IgD-negative memory B cell (primary cell): Measurements from ENCODE around the gene TRPM2. TPM values are rescaled to one million over a fixed set of nuclear protein-coding genes. Genes with fewer than 3 reads are reported as not detected.
A peak's percentile ranks its signal among the peaks of the same experiment; 100 is the strongest.

Experiments used
- H3K27ac Mint-ChIP-seq, 3 donors: one replicate each; pipeline ENCODE4 v1.8.0; 2020 to 2022; ENCODE audit warnings: mild to moderate bottlenecking in 3 of 3, mixed read lengths in 3 of 3, moderate library complexity in 1 of 3
- H3K27me3 Mint-ChIP-seq: one replicate; pipeline ENCODE4 v1.8.0; 2021; ENCODE audit warnings: mixed read lengths
- H3K36me3 Mint-ChIP-seq: one replicate; pipeline ENCODE4 v1.8.0; 2020; ENCODE audit warnings: mild to moderate bottlenecking, mixed read lengths
- H3K4me1 Mint-ChIP-seq, 3 donors: one replicate each; pipeline ENCODE4 v1.8.0; 2020 to 2022; ENCODE audit warnings: mixed read lengths in 3 of 3, mild to moderate bottlenecking in 1 of 3
- H3K4me3 Mint-ChIP-seq, 4 donors: one replicate each; pipeline ENCODE4 v1.8.0; 2020 to 2022; ENCODE audit warnings: mild to moderate bottlenecking in 4 of 4, mixed read lengths in 4 of 4, moderate library complexity in 3 of 4
- H3K9me3 Mint-ChIP-seq, 3 donors: one replicate each; pipeline ENCODE4 v1.8.0; 2020 to 2021; ENCODE audit warnings: mixed read lengths in 3 of 3, mild to moderate bottlenecking in 1 of 3
- polyA plus RNA-seq: library from polyadenylated mRNA; unstranded; fragments of 300-500 nt; fragmentation: Illumina TruSeq; gene quantifications from one replicate; pipeline ENCODE4 v1.2.3, GENCODE V29; 2021

The TRPM2 gene
- polyA plus RNA-seq, 1 donor from 2014 or later: 5.1 TPM

DNA sequence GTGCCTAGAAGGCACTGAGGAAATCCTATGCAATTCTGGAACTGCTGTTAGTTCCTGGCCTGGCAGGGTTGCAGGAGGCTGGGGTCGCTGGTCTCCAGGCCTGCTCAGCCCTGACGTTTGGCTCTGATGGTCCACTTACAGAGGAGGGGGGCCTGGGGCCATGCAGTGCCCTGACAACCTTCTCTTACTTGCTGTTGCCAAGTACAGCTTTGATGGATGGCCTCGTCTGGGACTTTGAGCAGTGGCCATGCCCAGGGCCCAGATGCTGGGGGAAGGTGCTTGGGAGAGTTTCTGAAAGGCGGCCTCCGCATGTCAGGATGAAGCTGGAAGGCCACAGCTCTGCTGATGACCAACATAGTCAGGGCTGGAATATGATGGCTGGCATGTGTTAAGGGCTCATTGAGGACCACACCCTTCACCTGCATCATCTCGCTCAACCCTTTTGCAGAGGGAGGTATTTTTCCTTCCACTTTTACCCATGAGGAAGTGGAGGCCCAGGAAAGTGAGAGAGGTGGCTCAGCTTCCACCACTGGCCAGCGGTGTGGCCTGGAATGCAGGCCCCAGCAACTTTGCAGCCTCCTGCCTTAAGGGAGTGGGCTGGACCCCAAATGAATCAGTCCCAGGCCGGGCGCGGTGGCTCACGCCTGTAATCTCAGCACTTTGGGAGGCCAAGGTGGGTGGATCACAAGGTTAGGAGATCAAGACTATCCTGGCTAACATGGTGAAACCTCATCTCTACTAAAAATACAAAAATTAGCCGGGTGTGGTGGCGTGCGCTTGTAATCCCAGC, 67.2 kb downstream of the TRPM2 start:
- Mint-ChIP-seq H3K4me3 (no peak overlapping the region), H3K4me1 (peaks cover 4 to 5% (median 4%) of the 10 kb centered on the region in 3 donors), H3K36me3 (peaks cover 2% of the 10 kb centered on the region), H3K27ac (no peak overlapping the region), H3K27me3 (no peaks in the 10 kb centered on the region), H3K9me3 (peaks cover 0 to 3% (median 0%) of the 10 kb centered on the region in 3 donors)

DNA sequence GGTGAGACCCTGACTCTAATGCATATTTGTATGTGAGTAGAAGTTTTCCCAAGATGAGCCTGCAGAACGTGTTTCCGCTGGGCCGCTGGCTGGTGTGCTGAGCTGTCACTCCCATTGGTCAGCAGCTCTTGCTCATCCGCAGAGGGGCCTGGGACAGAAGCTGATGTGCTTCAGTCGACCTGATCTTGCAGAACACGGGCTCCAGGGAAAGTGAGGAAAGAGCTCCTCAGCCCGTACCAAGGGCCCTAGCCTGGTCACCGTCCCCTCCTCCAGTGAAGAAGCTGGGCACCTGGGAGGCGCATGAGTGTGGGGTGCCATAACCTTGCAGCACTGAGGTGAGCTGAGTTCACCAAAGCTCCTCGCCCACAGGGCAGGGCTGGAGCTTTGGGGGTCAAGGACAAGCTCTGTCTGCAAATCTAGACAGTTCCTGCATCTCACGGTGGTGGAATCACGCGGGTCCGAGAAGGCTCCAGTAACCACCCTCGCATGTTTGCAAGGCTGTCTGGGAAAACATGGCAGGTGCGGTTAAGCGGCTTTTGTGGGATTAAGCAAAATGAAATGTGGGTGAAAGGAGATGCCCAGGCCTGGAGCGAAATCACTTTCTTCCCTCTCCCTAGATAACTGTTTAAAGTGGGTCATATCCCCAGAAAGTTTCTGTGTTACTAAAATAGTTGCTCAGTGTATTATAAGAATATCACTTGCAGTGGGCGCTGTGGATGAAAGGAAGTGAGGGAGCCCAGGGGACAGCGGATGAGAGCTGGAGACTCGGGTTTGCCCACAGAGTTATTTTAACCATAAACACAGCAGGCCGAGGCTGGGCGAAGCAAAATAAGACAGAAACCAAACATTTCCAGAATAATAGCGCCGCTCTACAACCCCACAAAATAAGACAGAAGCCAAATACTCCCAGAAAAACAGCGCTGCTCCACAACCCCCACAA, 68.8 kb downstream of the TRPM2 start:
- peaks cover 4 to 5% (median 4%) of the 10 kb centered on the region in 3 donors for H3K4me1 Mint-ChIP-seq
- no peak overlapping the region for H3K4me3 Mint-ChIP-seq
- H3K27me3 Mint-ChIP-seq: no peaks in the 10 kb centered on the region
- H3K36me3 Mint-ChIP-seq: peaks cover 2% of the 10 kb centered on the region
- H3K27ac Mint-ChIP-seq: no peak overlapping the region
- peaks cover 0 to 3% (median 0%) of the 10 kb centered on the region in 3 donors for H3K9me3 Mint-ChIP-seq

DNA sequence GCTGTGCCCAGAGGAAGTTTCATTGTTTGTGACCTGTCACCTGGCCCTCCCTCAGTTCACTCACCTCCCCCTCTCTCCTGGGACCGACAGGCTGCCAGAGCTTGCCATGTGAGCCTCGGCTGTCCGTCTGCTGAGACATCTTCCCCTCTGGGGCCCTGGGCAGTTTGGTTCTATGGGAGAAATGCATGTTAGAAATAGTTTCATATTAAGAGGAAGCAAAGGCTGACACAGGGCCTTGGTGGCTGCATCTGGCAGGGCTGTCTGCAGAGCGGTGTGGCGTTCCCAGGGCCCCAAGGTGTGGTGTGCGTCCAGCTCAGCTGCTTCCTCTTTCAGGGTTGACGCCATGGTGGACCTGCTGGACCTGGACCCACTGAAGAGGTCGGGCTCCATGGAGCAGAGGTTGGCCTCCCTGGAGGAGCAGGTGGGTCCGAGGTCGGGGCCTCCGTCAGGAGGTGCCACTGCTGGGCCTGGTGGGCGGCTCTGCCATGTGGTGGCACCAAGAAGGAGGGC, 69.9 kb downstream of the TRPM2 start:
- H3K27me3 Mint-ChIP-seq: no peaks in the 10 kb centered on the region
- peaks cover 4 to 5% (median 4%) of the 10 kb centered on the region in 3 donors for H3K4me1 Mint-ChIP-seq
- H3K27ac Mint-ChIP-seq: peak overlapping the region in 2 of 3 donors; percentile 4 to 69
- H3K4me3 Mint-ChIP-seq: peak overlapping the region in 1 of 4 donors; percentile 70
- H3K36me3 Mint-ChIP-seq: peaks cover 2% of the 10 kb centered on the region
- peaks cover 0 to 3% (median 0%) of the 10 kb centered on the region in 3 donors for H3K9me3 Mint-ChIP-seq

DNA sequence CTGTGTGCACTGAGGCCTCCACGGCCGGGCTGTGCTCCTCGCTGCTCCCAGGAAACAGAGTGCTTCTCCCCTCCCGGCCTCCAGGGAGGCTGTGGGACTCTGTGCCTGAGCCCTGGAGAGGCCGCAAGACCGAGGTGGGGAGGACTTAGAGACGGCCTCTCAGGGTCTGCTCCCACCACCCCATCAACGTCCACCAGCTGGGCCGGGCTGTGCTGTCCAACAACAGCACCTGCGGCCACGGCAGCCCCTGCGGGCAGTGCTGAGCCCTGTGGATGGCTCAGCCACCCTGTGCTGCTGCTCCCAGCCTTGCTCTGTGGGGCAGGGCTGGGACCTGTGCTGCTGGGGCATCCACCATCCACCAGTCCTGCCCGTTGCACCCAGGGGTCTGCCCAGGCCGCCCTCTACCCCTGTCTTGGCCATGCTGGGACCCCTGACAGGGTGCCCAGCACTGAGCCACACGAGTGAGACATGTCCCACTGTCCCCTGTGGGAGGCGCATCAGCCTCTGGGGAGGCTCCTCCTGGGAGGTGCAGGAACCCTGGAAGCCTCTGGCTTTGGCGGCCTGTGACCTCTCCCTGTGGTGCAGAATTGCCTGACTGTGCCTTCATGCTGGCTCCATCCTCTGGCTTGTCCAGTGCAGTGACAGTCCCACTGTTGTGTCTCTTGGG, 70.7 kb downstream of the TRPM2 start:
- Mint-ChIP-seq H3K4me3 (no peak overlapping the region), H3K4me1 (peaks cover 4 to 5% (median 4%) of the 10 kb centered on the region in 3 donors), H3K9me3 (peaks cover 0 to 5% (median 0%) of the 10 kb centered on the region in 3 donors), H3K27me3 (no peaks in the 10 kb centered on the region), H3K27ac (peak overlapping the region in 1 of 3 donors; percentile 69), H3K36me3 (peaks cover 2% of the 10 kb centered on the region)

DNA sequence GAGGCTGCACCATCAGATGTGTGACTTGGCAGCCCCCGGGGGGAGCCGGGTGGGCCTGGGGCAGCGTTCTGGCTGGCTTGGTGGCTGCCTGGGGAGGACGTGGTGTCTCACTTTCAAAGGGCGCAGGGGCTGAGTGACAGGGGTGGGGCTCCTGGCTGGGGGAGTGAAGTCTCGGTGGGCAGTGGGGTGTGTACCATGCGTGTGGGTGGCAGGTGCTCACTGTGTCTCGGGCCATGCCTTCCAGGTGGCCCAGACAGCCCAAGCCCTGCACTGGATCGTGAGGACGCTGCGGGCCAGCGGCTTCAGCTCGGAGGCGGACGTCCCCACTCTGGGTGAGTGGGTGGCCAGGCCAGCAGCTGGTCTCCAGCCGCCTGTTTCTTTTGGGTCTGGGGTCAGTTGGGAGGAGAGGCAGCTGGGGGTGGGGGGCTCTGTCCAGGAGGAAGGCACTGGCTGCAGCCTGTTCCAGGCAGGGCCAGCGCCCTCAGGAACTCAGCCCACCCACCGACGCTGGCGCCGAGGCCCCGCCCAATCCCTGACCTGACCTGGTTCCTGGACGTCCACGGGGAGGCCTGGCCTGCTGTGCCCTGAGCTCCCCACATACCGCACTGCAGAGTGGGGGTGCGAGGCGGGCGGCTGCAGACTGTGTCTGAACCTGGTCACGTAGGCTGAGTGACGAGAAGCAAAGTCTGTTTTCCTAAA, 71.3 kb downstream of the TRPM2 start:
- Mint-ChIP-seq H3K4me3 (no peak overlapping the region), H3K27ac (no peak overlapping the region), H3K4me1 (peaks cover 4 to 5% (median 4%) of the 10 kb centered on the region in 3 donors), H3K9me3 (peaks cover 0 to 3% (median 2%) of the 10 kb centered on the region in 3 donors), H3K27me3 (no peaks in the 10 kb centered on the region), H3K36me3 (peaks cover 2% of the 10 kb centered on the region)

DNA sequence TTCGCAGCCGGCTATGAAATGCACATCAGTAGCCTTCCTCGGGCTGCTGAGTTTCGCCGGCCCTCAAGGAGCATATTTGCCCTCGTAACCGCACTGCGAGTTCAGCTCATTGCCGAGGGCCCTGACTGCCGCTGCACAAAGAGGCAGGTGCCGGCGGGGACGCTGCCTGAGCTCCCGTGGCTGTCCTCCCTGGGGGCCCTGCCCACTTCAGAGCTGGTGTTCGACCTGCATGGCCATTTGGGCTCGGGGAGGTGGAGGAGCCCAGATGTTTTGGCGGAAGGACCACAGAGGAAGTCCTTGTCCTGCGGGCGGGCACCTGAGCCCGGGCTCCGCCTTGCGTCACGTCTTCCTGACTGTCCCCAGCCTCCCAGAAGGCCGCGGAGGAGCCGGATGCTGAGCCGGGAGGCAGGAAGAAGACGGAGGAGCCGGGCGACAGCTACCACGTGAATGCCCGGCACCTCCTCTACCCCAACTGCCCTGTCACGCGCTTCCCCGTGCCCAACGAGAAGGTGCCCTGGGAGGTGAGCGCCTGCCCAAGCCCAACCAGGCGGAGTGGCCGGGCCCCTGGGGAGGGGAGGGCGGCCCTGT, 72.0 kb downstream of the TRPM2 start:
- Mint-ChIP-seq H3K27ac (no peak overlapping the region), H3K9me3 (peaks cover 0 to 7% (median 2%) of the 10 kb centered on the region in 3 donors), H3K36me3 (no peaks in the 10 kb centered on the region), H3K4me1 (peaks cover 4 to 5% (median 4%) of the 10 kb centered on the region in 3 donors), H3K4me3 (no peak overlapping the region), H3K27me3 (no peaks in the 10 kb centered on the region)

DNA sequence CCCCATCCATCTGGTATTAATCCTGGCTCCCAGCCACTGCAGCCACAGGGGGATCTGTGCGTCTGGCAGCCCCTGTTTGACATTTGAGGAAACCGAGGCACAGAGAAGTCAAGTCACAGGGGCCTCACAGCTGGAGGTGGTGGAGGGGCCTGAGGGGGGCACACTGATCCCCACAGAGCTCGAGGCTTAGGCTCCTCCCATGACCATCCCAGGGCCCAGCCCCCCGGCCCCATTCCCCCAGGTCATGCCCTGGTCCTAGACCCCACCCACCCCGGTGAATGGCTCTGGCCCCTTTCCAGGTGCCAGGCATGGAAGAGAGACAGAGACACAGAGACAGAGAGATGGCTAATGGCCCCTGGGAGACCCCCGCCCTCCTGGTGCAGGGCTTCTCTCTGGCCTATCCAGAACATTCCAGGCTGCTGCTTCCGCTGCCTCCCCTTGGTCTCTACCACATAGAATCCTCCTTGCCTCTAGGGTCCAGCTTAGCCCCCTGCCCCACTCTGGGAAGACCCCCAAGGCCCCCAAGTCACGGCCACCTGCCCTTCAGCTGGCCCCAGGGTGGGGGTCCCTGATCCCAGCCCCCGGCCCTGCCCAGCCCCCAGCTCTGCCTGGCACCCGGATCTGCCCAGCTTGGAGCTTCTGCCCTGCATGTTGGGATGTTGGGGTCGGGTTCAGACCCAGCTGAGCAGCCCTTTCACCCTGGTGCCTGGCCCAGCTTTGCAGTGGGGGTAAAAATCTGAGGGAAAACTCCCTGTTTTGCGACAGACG, 72.7 kb downstream of the TRPM2 start:
- Mint-ChIP-seq H3K4me1 (peaks cover 4 to 5% (median 4%) of the 10 kb centered on the region in 3 donors), H3K27me3 (no peaks in the 10 kb centered on the region), H3K27ac (no peak overlapping the region), H3K36me3 (peaks cover 4% of the 10 kb centered on the region), H3K4me3 (no peak overlapping the region), H3K9me3 (peaks cover 0 to 10% (median 4%) of the 10 kb centered on the region in 3 donors)

DNA sequence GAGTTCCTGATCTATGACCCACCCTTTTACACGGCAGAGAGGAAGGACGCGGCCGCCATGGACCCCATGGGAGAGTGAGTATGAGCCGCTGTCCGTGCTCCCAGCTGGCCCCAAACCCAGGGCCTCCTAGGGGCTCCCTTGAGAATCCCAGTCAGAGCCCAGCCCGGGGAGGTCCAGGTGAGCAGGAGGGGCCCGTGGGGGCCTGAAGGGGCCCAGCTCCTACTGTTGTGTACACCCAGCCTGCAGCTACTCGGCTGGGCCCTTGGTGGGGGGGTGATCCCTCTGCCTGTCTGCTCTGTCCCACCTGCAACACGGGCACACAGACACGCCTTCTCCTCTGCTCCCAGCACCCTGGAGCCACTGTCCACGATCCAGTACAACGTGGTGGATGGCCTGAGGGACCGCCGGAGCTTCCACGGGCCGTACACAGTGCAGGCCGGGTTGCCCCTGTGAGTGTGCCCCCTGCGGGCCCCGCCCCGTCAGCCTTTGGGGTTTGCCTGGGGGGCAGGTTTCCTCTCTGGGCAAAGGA, 73.3 kb downstream of the TRPM2 start:
- peaks cover 4% of the 10 kb centered on the region for H3K36me3 Mint-ChIP-seq
- H3K27ac Mint-ChIP-seq: no peak overlapping the region
- peaks cover 4 to 5% (median 4%) of the 10 kb centered on the region in 3 donors for H3K4me1 Mint-ChIP-seq
- no peaks in the 10 kb centered on the region for H3K27me3 Mint-ChIP-seq
- H3K4me3 Mint-ChIP-seq: no peak overlapping the region
- H3K9me3 Mint-ChIP-seq: peaks cover 0 to 13% (median 6%) of the 10 kb centered on the region in 3 donors

DNA sequence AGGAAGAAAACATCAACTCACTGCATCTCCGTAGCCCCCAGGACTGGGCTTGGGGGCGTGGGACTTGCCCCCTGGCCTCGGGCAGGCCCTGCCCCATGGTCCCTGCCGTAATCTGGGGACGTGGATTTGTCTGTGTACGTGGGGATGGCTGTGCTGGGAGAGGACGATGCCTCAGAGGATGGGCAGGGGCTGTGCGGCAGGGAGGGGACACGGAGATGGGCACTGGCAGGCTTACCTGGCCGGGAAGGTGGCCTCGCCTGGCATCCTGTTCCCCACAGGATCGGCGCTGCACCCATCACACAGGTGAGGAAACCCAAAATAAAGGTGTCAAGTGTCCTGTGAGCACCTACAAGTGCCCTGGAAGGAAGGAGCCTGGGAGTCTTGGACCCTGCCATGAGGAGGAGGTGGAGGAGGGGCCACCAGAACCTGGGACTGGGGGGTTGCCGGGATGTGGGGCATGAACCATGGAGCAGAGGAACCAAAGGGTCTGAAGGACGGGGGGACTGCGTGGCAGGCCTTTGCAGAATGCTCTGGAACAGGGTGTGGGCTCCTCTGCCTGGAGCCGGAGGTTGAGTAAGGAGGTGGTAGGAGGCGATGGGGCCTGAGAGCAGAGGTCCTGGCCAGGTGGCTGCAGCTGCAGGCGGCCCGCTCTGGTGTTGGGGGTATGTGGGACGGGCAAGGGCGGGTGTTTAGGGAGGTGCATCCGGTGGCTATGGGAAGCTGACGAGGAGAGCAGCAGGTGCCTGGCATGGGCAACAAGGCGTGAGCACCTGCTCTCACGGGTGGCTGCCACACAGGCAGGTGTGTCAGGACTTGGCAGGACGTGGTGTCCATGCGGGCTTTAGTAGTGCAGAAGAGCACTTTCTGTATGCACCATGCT, 74.1 kb downstream of the TRPM2 start:
- H3K36me3 Mint-ChIP-seq: peaks cover 4% of the 10 kb centered on the region
- no peak overlapping the region for H3K4me3 Mint-ChIP-seq
- peaks cover 4 to 8% (median 5%) of the 10 kb centered on the region in 3 donors for H3K4me1 Mint-ChIP-seq
- no peaks in the 10 kb centered on the region for H3K27me3 Mint-ChIP-seq
- H3K27ac Mint-ChIP-seq: no peak overlapping the region
- peaks cover 0 to 13% (median 6%) of the 10 kb centered on the region in 3 donors for H3K9me3 Mint-ChIP-seq

DNA sequence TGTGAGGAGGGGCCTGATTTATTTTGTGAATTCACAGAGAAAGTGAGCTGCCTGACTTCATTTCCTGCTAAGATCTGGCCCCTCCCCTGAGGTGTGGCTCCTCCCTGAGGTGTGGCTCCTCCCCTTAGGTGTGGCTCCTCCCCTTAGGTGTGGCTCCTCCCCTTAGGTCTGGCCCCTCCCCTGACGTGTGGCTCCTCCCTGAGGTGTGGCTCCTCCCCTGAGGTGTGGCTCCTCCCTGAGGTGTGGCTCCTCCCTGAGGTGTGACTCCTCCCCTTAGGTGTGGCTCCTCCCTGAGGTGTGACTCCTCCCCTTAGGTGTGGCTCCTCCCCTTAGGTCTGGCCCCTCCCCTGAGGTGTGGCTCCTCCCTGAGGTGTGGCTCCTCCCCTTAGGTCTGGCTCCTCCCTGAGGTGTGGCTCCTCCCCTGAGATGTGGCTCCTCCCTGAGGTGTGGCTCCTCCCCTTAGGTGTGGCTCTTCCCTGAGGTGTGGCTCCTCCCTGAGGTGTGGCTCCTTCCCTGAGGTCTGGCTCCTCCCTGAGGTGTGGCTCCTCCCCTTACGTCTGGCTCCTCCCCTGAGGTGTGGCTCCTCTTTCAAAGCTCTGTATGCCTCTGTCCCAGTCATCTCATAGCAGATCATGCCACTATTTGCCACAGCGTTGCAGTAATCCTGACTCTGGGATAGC, 75.0 kb downstream of the TRPM2 start:
- Mint-ChIP-seq H3K9me3 (peaks cover 0 to 13% (median 6%) of the 10 kb centered on the region in 3 donors), H3K27me3 (no peaks in the 10 kb centered on the region), H3K36me3 (peaks cover 4% of the 10 kb centered on the region), H3K27ac (peak overlapping the region in 1 of 3 donors; percentile 63), H3K4me1 (peaks cover under 1 to 4% (median under 1%) of the 10 kb centered on the region in 3 donors), H3K4me3 (no peak overlapping the region)

DNA sequence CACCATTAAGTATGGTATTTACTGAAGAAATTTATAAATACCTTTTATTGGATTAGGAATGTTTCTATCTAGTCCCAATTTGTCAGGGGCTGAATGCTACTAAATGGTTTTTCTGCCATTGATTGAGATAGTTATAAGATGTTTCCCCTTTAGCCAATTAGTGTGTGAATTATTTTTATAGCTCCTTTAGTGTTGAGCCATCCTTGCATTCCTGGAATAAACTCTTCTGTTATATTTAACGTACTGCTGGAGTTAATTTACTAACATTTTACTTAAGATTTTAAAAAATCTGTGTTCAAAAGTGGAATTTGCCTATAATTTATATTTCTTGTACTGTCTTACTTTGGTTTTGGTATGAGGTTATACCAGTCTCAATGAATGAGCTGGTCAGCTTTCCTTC, 76.5 kb downstream of the TRPM2 start:
- Mint-ChIP-seq H3K4me3 (no peak overlapping the region), H3K4me1 (peaks cover 0 to 4% (median 0%) of the 10 kb centered on the region in 3 donors), H3K27me3 (no peaks in the 10 kb centered on the region), H3K27ac (no peak overlapping the region), H3K9me3 (peaks cover 0 to 13% (median 6%) of the 10 kb centered on the region in 3 donors), H3K36me3 (peaks cover 4% of the 10 kb centered on the region)

DNA sequence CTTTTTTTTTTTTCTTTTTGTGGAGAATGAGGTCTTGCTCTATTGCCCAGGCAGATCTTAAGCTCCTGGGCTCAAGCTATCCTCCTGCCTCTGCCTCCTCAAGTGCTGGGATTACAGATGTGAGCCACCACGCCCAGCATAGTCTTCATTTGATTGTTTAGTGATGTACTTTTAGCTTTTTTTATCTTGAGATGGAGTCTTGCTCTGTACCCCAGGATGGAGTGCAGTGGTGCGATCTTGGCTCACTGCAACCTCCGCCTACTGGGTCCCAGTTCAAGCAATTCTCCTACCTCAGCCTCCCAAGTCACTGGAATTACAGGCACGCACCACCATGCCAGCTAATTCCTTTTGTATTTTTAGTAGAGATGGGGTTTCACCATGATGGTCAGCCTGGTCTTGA, 77.9 kb downstream of the TRPM2 start:
- no peak overlapping the region for H3K27ac Mint-ChIP-seq
- no peaks in the 10 kb centered on the region for H3K27me3 Mint-ChIP-seq
- peaks cover 0 to 4% (median 0%) of the 10 kb centered on the region in 3 donors for H3K4me1 Mint-ChIP-seq
- H3K36me3 Mint-ChIP-seq: peaks cover 4% of the 10 kb centered on the region
- H3K9me3 Mint-ChIP-seq: peaks cover 0 to 13% (median 6%) of the 10 kb centered on the region in 3 donors
- H3K4me3 Mint-ChIP-seq: no peak overlapping the region
